Testis (tissue), 3 donors: ENCODE results near the gene MARK4. TPM values are rescaled to one million over a fixed set of nuclear protein-coding genes. Genes with fewer than 3 reads are reported as not detected.

Source experiments
- DNase-seq: peaks from one replicate; pipeline ENCODE4 v3.0.0-alpha.2; 2019
- H3K27ac ChIP-seq, 2 donors: fragments of 200-600 bp; sonication (generic); one replicate each; pipeline ENCODE4 v1.5.1; 2019
- H3K27me3 ChIP-seq: fragments of 200-600 bp; sonication (generic); one replicate; pipeline ENCODE4 v1.5.1; 2019
- H3K36me3 ChIP-seq: fragments of 200-600 bp; sonication (generic); one replicate; pipeline ENCODE4 v1.5.1; 2017; ENCODE audit warnings: low read depth; ENCODE audit errors: missing control alignments
- H3K4me1 ChIP-seq: fragments of 200-600 bp; sonication (generic); one replicate; pipeline ENCODE4 v1.5.1; 2019
- H3K4me3 ChIP-seq, 2 donors: fragments of 200-600 bp; sonication (generic); one replicate each; pipeline ENCODE4 v1.5.1; 2017 to 2019
- H3K9me3 ChIP-seq: fragments of 200-600 bp; sonication (generic); one replicate; pipeline ENCODE4 v1.5.1; 2017
- CTCF ChIP-seq, 3 experiments: fragments of 450-650 bp in 2 of 3; fragments of 200-600 bp in 1 of 3; sonication (generic) in 1 of 3; IDR thresholded peaks; one replicate each; pipeline ENCODE4 v1.5.1; 2016 to 2019; ENCODE audit warnings: antibody characterized with exemption in 3 of 3, mild to moderate bottlenecking in 2 of 3, moderate library complexity in 1 of 3
- POLR2A ChIP-seq: fragments of 450-650 bp; IDR thresholded peaks from one replicate; pipeline ENCODE4 v1.6.1; 2017; ENCODE audit warnings: antibody characterized with exemption, mild to moderate bottlenecking, moderate library complexity
- WGBS, 2 donors: methylation state at CpG; one replicate each; pipeline ENCODE4 v1.1.5; 2018; 5-methylcytosine and 5-hydroxymethylcytosine counted together
- intact Hi-C: fragments of 100-400 bp; cut with DNase I; formaldehyde crosslinking; loops from one replicate; pipeline ENCODE4 v1.15.1; 2023; ENCODE audit warnings: low total_unique reads
- polyA plus RNA-seq: library from polyadenylated mRNA; stranded (reverse); fragments of 350-450 nt; fragmentation: Illumina TruSeq; extraction: RNeasy Lipid Tissue Mini Kit (QIAGEN cat#74804); gene quantifications from one replicate; pipeline ENCODE4 v1.2.3, GENCODE V29; 2014; ENCODE audit warnings: low read depth, low replicate concordance; ENCODE audit not compliant: insufficient read depth
- total RNA-seq, 2 donors: library from RNA; depleted of rRNA; stranded (reverse); fragments of >200 nt; gene quantifications; one replicate each; pipeline ENCODE4 v1.2.3, GENCODE V29; 2016

MARK4 gene
- total and polyA plus RNA-seq, 3 donors from 2014 or later, result 114 to 200 (median 197) TPM

DNA sequence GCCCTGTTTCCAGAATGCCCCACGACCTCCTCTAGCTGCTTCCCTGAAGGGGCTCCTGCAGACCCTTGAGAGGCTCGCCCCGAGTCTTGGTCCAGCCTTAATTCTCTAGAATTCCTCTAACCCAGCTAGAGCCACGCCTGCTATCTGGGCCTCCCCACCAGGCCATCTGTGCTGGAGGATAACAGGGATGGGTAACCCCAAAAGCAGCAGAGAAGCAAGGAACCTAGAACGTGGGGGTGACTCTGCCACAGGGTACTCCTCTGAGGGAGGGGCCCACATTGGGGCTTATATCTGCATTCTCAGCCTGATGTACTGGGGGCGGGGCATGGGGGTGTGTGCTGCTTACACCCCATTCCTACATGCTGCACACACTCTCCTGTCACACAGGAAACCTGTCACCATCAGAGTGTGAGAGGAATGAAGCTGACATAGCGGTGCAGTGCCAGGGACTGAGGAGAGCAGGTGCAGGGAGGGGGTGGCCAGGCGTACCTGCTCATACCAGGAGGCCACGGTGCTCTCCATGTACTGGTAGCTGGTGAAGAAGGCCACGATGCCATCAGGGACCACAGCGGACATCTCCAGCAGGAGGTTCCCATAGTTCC, 103.3 kb downstream of the MARK4 start:
- WGBS, 2 donors, result 82 to 92% methylated on average over 9 to 11 of the region's 11 CpGs
- no peak for TF ChIP-seq POLR2A
- no peak for TF ChIP-seq CTCF (IDR thresholded peaks at IDR 0.05)
- Histone ChIP-seq H3K27me3 (no peaks in the 10 kb centered on the region), H3K9me3 (no peaks in the 10 kb centered on the region), H3K36me3 (no peaks in the 10 kb centered on the region), H3K4me3 (no peak overlapping the region), H3K4me1 (no peaks in the 10 kb centered on the region), H3K27ac (no peak overlapping the region)
- intact Hi-C loops, result no loop called here
- no peak for DNase-seq

Other genes with a start within 250 kb of the MARK4 start
- gene RELB, start 249.8 kb upstream of the MARK4 start, total RNA-seq, result 1 to 10 TPM; 9.1 to 9.7 TPM
- gene RELB, start 249.8 kb upstream of the MARK4 start, polyA plus RNA-seq, result 10.1 TPM
- 100 to 1,000 TPM; 113 to 132 TPM for gene CLASRP, start 212.2 kb upstream of the MARK4 start, total RNA-seq
- gene CLASRP, start 212.2 kb upstream of the MARK4 start, polyA plus RNA-seq, result 76.1 TPM
- 1 to 10 TPM; 5.8 to 6.7 TPM for gene ZNF296, start 174.8 kb upstream of the MARK4 start, total RNA-seq
- 3.0 TPM for gene ZNF296, start 174.8 kb upstream of the MARK4 start, polyA plus RNA-seq
- 10 to 100 TPM in 1 of 2 donors, 1 to 10 TPM in 1; 7.6 to 13.5 TPM for gene GEMIN7, start 172.0 kb upstream of the MARK4 start, total RNA-seq
- 9.7 TPM for gene GEMIN7, start 172.0 kb upstream of the MARK4 start, polyA plus RNA-seq
- gene PPP1R37, start 158.1 kb upstream of the MARK4 start, total RNA-seq, result 10 to 100 TPM; 82.5 to 83.0 TPM
- 28.5 TPM for gene PPP1R37, start 158.1 kb upstream of the MARK4 start, polyA plus RNA-seq
- 1 to 10 TPM; 1.3 to 4.2 TPM for gene NKPD1, start 90.3 kb upstream of the MARK4 start, total RNA-seq
- gene NKPD1, start 90.3 kb upstream of the MARK4 start, polyA plus RNA-seq, result 1.0 TPM
- gene TRAPPC6A, start 73.0 kb upstream of the MARK4 start, total RNA-seq, result 10 to 100 TPM; 38.7 to 42.8 TPM
- 37.0 TPM for gene TRAPPC6A, start 73.0 kb upstream of the MARK4 start, polyA plus RNA-seq
- 10 to 100 TPM; 38.2 to 43.7 TPM for gene BLOC1S3, start 72.5 kb upstream of the MARK4 start, total RNA-seq
- gene BLOC1S3, start 72.5 kb upstream of the MARK4 start, polyA plus RNA-seq, result 14.1 TPM
- 10 to 100 TPM; 29.5 to 30.2 TPM for gene EXOC3L2, start 5.9 kb upstream of the MARK4 start, total RNA-seq
- 7.4 TPM for gene EXOC3L2, start 5.9 kb upstream of the MARK4 start, polyA plus RNA-seq
- 10 to 100 TPM; 16.5 to 22.4 TPM for gene CKM, start 71.6 kb downstream of the MARK4 start, total RNA-seq
- 61.1 TPM for gene CKM, start 71.6 kb downstream of the MARK4 start, polyA plus RNA-seq
- 10 to 100 TPM in 1 of 2 donors, 1 to 10 TPM in 1; 5.9 to 13.7 TPM for gene KLC3, start 89.5 kb downstream of the MARK4 start, total RNA-seq
- gene KLC3, start 89.5 kb downstream of the MARK4 start, polyA plus RNA-seq, result 6.4 TPM
- gene ERCC2, start 119.3 kb downstream of the MARK4 start, total RNA-seq, result 10 to 100 TPM; 46.4 to 49.8 TPM
- 37.5 TPM for gene ERCC2, start 119.3 kb downstream of the MARK4 start, polyA plus RNA-seq
- 10 to 100 TPM in 1 of 2 donors, 1 to 10 TPM in 1; 9.7 to 12.2 TPM for gene PPP1R13L, start 153.8 kb downstream of the MARK4 start, total RNA-seq
- gene PPP1R13L, start 153.8 kb downstream of the MARK4 start, polyA plus RNA-seq, result 13.3 TPM
- gene POLR1G, start 155.4 kb downstream of the MARK4 start, total RNA-seq, result 10 to 100 TPM; 10.2 to 12.1 TPM
- gene POLR1G, start 155.4 kb downstream of the MARK4 start, polyA plus RNA-seq, result 5.8 TPM
- gene ERCC1, start 172.6 kb downstream of the MARK4 start, total RNA-seq, result 10 to 100 TPM; 71.8 to 95.7 TPM
- 112 TPM for gene ERCC1, start 172.6 kb downstream of the MARK4 start, polyA plus RNA-seq
- gene FOSB, start 216.7 kb downstream of the MARK4 start, total RNA-seq, result 1 to 10 TPM; 1.2 to 3.9 TPM
- gene FOSB, start 216.7 kb downstream of the MARK4 start, polyA plus RNA-seq, result 22.7 TPM
- 1 to 10 TPM; 5.2 to 5.3 TPM for gene RTN2, start 245.8 kb downstream of the MARK4 start, total RNA-seq
- gene RTN2, start 245.8 kb downstream of the MARK4 start, polyA plus RNA-seq, result 4.2 TPM
- gene PPM1N, start 247.2 kb downstream of the MARK4 start, total RNA-seq, result 1 to 10 TPM; 1.9 to 2.3 TPM
- gene PPM1N, start 247.2 kb downstream of the MARK4 start, polyA plus RNA-seq, result 3.4 TPM